Pulmonary artery endothelial cell (primary cell): ENCODE measurements around the gene ACTL9. TPM values are rescaled to one million over a fixed set of nuclear protein-coding genes. Genes with fewer than 3 reads are reported as not detected.
"Not testable (repeated sequence)": the region's sequence is repeated elsewhere in the genome, so short reads cannot be mapped to it uniquely, and the experiment has no call there.

Source experiments
- DNase-seq: peaks from one replicate; pipeline ENCODE4 v3.0.0-alpha.2; 2011; ENCODE audit warnings: low read depth, low spot score
- total RNA-seq: library from RNA; depleted of rRNA; stranded (reverse); fragments of >200 nt; gene quantifications from 2 replicates; pipeline ENCODE4 v1.2.3, GENCODE V29; 2014

Gene ACTL9, protein sequence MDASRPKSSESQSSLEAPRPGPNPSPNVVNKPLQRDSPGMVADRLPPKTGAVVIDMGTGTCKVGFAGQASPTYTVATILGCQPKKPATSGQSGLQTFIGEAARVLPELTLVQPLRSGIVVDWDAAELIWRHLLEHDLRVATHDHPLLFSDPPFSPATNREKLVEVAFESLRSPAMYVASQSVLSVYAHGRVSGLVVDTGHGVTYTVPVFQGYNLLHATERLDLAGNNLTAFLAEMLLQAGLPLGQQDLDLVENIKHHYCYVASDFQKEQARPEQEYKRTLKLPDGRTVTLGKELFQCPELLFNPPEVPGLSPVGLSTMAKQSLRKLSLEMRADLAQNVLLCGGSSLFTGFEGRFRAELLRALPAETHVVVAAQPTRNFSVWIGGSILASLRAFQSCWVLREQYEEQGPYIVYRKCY
- total RNA-seq, result not detected in 2 replicates

DNA sequence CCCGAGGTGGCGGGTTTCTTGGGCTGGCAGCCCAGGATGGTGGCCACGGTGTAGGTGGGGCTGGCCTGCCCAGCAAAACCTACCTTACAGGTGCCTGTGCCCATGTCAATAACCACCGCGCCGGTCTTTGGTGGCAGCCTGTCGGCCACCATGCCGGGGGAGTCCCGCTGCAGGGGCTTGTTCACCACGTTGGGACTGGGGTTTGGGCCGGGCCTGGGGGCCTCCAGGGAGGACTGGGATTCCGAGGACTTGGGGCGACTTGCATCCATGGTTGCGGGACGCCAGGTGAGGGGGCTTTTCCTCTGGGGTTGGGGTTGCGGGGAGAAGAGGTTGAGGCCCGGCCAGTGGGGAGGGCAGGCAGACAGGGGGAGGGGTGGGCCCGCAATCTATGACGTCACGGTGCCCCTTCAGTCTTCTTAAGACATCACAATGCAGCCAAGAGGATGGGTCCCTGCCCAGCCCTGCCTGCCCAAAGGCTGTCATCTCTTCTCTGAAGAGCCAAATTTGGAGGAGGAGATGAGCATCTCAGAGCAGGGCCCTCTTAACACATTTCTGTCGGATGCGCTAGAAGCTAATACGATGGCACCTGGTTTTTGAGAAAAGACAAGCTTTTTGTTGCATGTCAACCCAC lies at the start of gene ACTL9:
Gene ACTL9 (minus strand): TSS at position 363 of the 631 bp plus-strand sequence. CDS start 94 bp downstream, at position 269.
- DNase-seq, result no peak

DNA sequence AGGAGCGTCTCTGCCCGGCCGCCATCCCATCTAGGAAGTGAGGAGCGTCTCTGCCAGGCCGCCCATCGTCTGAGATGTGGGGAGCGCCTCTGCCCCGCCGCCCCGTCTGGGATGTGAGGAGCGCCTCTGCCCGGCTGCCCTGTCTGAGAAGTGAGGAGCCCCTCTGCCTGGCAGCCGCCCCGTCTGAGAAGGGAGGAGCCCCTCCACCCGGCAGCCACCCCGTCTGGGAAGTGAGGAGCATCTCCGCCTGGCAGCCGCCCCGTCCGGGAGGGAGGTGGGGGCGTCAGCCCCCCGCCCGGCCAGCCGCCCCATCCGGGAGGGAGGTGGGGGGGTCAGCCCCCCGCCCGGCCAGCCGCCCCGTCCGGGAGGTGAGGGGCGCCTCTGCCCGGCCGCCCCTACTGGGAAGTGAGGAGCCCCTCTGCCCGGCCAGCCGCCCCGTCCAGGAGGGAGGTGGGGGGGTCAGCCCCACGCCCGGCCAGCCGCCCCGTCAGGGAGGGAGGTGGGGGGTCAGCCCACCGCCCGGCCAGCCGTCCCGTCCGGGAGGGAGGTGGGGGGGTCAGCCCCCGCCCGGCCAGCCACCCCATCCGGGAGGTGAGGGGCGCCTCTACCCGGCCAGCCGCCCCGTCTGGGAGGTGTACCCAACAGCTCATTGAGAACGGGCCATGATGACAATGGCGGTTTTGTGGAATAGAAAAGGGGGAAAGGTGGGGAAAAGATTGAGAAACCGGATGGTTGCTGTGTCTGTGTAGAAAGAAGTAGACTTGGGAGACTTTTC lies 40.9 kb upstream of the ACTL9 start:
- not testable (repeated sequence) for DNase-seq

DNA sequence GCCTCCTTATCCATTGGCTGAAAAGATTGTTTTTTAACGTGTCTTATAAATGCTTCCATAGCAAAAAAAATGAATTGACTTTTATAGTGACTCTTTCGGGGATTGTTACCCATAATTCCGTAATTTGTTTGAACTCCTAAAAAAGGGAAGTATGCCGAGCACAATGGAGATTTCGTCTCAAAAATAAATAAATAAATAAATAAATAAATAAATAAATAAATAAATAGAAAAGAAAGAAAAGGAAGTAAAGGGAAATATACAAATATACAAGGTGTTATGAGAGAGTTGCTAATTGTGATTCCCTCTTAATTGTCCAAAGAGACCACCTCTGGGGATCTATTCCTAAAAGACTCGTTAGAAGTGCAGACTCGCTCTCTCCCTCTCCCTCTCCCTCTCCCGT lies 39.8 kb upstream of the ACTL9 start:
- no peak for DNase-seq

DNA sequence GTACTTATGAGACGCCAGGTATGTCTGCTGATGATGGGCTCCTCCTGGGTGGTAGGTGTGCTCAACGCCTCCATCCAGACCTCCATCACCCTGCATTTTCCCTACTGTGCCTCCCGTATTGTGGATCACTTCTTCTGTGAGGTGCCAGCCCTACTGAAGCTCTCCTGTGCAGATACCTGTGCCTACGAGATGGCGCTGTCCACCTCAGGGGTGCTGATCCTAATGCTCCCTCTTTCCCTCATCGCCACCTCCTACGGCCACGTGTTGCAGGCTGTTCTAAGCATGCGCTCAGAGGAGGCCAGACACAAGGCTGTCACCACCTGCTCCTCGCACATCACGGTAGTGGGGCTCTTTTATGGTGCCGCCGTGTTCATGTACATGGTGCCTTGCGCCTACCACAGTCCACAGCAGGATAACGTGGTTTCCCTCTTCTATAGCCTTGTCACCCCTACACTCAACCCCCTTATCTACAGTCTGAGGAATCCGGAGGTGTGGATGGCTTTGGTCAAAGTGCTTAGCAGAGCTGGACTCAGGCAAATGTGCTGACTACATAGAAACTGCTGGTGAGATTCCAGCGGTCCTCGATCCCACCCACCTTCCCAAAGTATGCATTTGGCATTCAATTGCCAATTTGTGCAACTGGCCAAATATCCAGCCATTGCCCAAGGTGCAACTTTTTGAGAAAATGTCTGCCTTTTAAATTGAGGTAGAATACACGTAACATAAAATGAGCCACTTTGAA lies 33.0 kb upstream of the ACTL9 start:
- no peak for DNase-seq

DNA sequence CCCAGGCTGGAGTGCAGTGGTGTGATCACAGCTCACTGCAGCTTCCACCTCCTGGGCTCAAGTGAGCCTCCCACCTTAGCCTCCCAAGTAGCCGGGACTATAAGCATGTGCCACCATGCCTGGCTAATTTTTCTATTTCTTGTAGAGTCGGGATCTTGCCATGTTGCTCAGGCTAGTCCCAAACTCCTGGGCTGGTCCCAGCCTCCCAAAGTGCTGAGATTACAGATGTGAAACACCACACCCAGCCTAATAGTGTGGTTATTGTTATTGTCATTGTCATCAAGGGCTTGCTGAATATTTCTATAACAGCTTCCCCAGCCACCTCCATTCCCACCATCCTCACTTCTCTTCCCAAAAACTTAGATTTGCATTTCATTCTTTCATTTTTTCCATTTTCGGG lies 25.7 kb upstream of the ACTL9 start:
- no peak for DNase-seq

DNA sequence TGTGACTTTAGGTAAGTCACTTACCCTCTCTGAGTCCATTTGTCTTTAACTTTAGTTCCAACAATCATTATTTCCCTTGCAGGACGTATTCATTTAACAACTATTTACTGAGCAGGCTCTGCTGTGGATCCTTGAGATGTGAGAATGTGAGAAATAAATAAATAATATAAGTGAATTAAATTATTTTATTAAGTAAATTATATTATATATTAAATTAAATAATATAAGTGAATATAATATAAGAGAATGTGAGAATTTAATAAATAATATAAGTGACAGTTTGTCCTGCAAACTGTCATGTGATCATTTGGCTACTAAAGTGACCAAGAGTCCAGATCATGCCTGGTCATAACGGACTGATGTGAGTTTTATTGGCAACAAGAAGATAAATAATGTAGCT lies 23.4 kb upstream of the ACTL9 start:
- DNase-seq, result no peak

DNA sequence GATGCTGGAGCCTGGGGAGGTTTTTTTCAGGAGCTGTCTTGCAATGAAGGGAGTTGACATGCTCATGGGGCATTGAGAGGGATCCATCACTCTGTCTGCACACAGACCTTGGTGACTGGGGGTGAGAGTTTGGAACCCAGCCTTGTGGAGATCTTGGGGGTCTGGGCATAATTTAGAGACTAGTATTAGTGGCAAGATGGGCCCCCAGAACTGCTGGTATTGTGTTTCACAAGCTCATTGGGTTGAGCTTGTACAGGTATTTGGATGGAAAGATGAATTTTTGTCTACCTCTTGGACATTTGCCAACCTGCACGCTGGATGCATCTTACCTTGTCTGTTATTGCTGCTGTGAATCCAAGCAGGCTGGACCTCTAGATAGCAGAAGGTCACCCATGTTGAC lies 22.7 kb upstream of the ACTL9 start, which contains the start of gene OR2Z1:
Gene OR2Z1 (plus strand): TSS at position 301 of the 400 bp plus-strand sequence. CDS start 9,395 bp downstream, outside the sequence.
- no peak for DNase-seq

DNA sequence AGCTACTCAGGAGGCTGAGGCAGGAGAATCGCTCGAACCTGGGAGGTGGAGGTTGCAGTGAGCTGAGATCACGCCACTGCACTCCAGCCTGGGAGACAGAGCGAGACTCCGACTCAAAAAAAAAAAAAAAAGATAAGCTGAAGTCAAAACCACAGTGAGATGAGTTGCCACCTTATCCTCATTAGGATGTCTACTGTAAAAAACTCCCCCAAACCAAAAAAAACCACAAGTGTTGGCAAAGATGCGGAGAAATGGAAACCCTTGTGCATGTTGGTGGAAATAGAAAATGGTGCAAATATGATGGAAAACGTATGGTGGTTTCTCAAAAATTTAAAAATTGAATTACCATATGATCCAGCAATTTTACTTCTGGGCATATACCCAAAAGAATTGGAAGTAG lies 11.7 kb upstream of the ACTL9 start:
- DNase-seq, result not testable (repeated sequence)

DNA sequence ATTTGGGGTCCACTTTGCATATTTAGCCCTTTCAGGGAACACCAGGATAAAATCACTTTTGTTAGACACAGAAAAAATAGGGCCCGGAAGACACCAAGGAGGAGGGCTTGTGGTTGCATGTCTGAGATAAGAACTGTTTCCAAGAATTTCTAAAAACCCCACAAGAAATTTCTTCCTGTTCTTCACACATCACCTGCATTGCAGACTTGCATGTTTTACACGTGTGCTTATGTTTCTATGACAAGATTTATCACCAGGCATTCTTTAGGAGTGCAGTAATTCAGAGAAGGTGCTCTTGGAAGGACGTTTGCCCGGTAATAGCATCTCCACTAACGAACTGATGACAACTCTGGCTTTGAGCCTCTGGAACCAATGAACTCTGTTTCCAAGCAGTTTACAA lies 7.1 kb upstream of the ACTL9 start:
- DNase-seq, result no peak

DNA sequence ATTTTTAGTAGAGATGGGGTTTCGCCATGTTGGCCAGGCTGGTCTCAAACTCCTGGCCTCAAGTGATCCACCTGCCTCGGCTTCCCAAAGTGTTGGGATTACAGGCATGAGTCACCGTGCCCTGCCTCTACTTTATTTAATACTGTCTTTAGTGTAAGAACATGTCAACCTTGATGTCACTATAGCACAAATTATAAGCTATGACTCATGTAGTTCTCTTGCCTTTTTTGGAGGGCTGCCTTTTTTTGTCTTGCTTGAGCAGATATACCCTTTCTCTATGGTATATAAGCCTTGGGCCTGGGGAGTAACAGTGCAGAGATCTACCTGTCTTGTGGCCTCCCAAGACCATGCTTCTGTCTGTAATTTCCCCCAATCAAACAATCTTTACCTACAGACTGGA lies 6.7 kb upstream of the ACTL9 start:
- not testable (repeated sequence) for DNase-seq

DNA sequence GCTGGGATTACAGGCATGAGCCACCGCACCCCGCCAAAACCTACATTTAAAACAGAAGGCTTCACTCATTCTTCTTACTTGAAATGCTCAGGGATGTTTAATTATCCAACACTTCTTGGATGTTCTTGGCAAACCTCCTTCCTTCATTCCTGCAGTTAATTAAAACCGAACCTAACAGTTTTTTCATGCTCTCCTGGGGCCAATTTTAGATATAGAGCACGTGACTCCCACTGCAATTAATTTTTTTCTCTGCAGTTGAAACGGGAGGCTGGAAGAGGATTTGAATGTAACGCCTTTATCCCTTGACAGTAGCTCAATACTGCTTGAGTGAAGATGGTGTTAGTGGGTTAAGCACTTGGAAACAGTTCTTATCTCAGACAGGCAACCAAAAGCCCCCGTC lies 4.6 kb upstream of the ACTL9 start:
- no peak for DNase-seq

DNA sequence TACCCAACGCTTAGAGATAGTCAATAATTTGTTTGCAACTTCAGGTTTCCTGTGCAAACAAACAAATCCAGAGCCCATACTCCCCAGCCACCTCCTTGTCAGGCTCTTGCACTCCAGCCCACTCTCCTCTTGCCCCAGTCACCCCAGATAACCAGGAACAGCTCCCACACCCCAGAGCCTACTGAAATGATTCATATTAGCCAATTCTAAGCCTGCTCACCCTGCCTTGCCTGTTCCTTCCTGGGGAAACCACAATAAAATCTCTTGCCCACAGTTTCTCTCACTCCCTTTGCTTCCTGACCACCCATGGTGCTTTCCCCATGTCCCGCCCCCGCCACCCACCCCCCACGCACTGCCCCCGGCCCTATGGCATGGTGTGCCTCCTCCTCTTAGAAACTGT lies 3.8 kb upstream of the ACTL9 start:
- DNase-seq, result no peak

DNA sequence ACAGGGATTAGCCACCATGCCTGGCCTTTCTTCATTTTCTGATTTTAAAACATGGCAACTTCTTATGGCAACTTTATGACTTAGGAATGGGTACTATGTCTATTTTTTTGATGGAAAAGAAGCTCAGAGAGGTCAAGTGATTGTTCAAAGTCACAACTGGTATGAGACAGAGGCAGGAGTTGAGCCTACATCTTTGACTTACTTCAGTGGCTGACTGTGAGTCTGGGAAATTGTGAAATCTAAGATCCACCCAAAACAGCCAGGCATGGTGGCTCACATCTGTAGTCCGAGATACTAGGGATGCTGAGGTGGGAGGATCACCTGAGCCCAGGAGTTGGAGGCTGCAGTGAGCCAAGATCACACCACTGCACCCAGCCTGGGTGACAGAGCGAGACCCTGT lies 2.4 kb upstream of the ACTL9 start:
- DNase-seq, result no peak

DNA sequence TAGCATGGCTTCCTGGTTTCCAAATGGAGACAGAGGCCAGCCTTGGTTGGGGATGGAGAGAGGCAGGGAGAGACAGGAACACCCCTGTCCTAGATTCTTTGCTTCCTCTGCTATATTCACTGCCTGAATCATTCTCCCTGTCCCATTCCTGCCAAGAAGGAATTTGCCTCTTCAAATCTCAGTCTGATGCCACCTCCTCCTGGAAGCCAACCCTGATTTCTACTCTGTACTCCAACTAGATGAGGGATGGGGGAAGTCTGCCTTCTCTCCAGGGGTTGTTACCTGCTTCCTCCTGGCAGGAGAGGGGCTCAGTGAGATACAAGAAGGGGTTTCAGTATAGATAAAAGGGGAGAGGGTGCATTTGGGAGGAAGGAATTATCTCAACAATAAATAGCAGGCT lies 1.3 kb upstream of the ACTL9 start:
- no peak for DNase-seq

DNA sequence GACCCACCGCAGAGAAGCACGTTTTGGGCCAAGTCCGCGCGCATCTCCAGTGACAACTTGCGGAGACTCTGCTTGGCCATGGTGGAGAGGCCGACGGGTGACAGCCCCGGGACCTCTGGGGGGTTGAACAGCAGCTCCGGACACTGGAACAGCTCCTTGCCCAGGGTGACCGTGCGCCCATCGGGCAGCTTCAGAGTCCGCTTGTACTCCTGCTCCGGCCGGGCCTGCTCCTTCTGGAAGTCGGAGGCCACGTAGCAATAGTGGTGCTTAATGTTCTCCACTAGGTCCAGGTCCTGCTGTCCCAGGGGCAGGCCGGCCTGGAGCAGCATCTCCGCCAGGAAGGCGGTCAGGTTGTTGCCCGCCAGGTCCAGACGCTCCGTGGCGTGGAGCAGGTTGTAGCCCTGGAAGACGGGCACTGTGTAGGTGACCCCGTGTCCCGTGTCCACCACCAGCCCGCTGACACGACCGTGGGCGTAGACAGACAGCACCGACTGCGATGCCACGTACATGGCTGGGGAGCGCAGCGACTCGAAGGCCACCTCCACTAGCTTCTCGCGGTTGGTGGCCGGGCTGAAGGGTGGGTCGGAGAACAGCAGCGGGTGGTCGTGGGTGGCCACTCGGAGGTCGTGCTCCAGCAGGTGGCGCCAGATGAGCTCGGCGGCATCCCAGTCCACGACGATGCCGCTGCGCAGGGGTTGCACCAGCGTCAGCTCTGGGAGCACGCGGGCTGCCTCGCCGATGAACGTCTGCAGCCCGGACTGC lies 743 bp downstream of the ACTL9 start:
- no peak for DNase-seq

DNA sequence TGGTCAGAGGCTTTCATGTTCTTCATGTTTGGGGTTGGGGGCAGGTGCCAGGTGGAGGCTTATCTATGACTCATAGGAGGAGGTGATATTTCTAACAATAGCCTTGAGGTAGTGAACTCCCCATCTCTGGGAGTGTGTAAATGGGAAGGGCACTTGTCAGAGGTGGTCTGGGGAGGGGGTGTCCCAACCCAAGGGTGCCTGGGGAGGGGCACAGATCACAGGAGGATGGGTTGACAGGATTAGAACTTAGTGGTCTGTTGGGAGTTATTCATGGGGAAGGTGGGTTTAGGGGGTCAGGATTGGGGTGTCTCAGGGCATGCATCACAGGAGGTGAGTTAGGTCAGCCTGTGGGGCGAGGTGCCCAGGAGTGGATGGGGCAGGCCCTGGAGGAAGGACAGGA lies 1.6 kb downstream of the ACTL9 start:
- no peak for DNase-seq

DNA sequence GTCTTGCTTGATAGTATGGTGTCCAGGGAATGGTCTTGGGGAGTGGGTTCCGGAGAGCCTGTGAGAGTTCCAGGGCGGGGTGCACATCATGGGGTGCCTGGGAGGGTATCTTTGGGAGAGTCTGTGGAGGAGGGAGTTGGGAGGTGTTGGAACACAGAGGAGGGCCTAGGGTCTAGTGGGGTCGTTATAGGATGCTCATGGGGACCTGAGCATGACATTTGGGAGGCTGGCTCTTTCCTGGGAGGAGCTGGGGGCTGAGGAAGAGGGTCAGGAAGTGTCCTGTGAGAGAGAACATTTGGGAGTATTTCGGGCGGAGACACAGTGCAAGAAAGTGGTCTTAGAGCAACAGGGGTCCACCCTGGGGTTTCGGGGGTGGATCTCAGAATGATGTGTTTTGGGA lies 2.7 kb downstream of the ACTL9 start:
- DNase-seq, result no peak

DNA sequence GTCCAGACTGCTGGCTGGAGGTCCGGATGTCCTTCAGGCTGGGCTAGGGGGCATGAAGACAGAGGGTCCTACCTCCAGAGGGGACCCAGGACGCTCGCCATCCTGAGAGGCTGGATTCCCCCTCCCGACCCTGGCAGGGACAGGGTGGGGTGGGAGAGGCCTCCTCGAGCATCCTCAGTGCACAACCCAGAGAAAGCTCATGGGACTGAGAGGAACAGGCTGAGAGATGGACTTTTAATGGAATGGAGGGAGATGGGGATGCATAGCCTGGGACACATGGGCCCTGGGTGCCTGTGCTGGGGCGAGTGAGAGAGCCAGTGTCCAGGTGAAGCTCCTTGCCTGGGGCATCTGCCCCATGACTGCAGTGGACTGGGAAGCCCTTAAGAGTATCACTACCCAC lies 3.1 kb downstream of the ACTL9 start:
- DNase-seq, result no peak

DNA sequence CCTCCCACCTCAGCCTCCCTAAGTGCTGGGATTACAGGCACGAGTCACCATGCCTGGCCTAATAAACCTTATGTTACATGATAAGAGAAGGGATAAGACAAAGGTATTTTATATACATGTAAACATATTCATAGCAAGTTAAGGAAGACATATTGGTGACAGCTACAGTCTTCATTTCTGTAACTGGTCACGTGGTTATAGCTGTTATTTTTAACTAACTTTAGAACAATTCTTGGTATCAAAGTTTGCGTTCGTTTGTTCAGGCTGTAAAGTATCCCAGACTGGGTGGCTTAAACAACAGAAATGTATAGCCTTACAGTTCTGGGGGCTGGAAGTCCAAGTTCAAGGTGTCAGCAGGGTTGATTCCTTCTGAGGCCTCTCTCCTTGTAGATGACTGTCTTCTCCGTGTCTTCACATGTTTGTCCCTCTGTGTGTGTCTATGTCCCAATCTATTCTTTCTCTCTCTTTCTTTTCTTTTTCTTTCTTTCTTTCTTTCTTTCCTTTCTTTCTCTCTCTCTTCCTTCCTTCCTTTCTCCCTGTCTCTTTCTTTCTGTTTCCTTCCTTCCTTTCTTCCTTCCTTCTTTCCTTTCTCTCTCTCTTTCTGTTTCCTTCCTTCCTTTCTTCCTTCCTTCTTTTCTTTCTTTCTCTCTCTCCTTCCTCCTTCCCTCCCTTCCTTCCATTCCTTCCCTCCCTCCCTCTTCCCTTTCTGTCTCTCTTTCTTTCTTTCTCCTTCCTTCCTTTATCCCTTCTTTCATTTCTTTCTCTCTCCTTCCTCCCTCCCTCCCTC lies 7.6 kb downstream of the ACTL9 start:
- no peak for DNase-seq

DNA sequence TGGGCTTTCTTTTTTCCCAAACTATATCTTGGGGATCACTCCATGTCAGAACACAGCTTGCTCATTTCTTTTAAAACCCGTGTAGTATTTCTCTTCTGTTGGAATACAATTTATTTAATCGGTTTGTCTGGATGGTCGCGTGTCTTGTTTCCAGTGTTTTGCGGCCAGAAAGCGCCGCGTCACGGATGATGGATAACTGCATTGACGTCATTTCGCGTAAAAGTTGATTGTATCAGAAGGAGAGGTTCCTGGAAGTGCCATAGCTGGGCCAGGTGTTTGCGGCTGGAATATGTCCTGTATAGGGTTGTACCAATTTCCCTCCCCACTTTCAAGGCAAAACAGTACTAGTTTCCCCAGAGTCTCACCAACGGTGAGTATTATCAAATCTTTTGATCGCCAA lies 9.7 kb downstream of the ACTL9 start:
- no peak for DNase-seq
